GM08714 (cell line): ENCODE data around the gene CCNI2.
"Not testable (repeated sequence)": the region's sequence is repeated elsewhere in the genome, so short reads cannot be mapped to it uniquely, and the experiment has no call there.

ENCODE experiments used
- H3K4me3 ChIP-seq: fragments of 200-500 bp; sonication (Bioruptor generic); 2 replicates; pipeline ENCODE4 v1.5.1; 2014; ENCODE audit warnings: mild to moderate bottlenecking, low read length, inconsistent platforms
- ZNF274 ChIP-seq: IDR thresholded peaks from 2 replicates; pipeline ENCODE4 v1.6.1; 2012; ENCODE audit warnings: mild to moderate bottlenecking, low read depth, low read length

The CCNI2 gene

DNA sequence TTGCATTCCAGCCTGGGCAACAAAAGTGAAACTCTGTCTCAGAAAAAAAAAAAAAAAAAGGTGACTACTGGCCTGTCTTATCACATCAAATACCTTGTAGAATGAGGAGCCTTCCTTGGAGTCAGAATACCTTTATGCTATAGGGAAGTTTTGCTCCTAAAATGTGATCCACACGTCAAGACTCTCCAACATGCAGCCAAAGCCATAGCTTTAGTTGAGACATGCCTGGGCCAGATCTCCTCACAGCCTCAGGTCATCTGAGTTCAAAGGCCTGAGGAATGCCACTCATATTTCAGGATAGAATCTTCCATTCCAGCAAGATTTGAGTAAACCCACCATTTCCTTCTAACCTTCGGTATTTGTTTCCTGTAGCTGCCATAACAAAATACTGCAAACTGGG, 52.2 kb downstream of the CCNI2 start:
- no peak overlapping the region for H3K4me3 ChIP-seq

DNA sequence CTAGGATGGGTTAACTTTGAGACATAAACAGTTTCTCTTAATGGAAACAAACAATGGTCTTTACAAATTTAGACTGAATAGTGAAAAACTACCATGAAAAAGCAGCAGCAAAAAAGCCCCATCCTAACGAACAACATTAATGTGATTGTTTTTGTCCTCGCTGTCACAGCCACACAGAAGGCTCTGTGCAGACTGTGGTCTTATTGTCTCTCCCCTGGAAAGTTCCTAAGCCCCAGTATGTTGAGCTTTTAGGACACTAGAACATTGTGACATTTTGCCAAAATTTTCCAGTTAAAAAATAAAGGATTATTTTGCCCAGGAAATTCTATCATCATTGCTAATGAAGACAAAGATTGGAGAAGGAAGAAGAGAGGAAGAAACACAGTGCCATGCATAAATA, 53.3 kb downstream of the CCNI2 start:
- no peak for TF ChIP-seq ZNF274

More for the DNA sequence above, 52.2 kb downstream of the CCNI2 start:
- TF ChIP-seq ZNF274, result no peak

DNA sequence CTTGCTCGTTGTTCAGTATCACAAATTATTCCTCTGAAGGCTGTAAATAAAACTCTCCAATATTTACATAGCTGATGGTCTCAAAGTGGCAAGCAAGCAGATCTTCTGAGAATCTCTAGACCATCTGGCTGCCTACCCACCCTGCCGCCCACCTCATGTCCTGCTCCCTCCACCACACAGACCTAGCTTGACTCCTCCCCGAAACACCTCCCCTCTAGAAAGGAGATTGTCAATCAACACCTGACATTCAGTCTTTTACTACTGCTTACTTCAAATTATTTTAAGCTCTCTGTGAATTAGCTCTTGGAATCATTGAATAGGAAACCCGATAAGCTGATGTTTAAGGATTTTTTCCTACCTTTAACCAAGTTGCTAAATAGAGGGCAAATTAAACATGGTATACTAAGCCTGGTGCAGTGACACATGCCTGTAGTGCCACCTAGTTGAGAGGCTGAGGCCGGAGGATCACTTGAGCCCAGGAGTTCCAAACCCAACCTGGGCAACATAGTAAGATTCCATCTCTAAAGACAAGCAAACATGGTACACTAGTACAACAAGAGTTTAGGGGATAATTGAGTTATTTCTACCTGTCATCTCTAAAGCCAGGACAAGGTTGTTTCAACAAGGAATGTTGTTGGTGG, 54.9 kb downstream of the CCNI2 start:
- H3K4me3 ChIP-seq, result no peak overlapping the region
- no peak for TF ChIP-seq ZNF274

More for the DNA sequence above, 53.3 kb downstream of the CCNI2 start:
- no peak overlapping the region for H3K4me3 ChIP-seq

DNA sequence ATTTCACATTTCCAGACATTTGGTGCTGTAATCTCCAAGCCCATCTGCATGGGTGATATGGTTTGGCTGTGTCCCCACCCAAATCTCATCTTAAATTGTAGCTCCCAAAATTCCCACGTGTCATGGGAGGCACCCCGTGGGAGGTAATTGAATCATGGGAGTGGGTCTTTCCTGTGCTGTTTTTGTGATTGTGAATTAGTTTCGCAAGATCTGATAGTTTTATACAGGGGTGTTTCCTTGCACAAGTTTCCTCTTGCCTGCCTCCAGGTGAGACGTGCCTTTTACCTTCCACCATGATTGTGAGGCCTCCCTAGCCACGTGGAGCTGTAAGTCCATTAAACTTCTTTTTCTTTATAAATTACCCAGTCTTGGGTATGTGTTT, 55.5 kb downstream of the CCNI2 start:
- H3K4me3 ChIP-seq, result not testable (repeated sequence)
